Urinary bladder (tissue), 4 donors: Measurements from ENCODE around the gene TTLL8. TPM values are rescaled to one million over a fixed set of nuclear protein-coding genes. Genes with fewer than 3 reads are reported as not detected.

Experiments
- DNase-seq: peaks from one replicate; pipeline ENCODE4 v3.0.0-alpha.2; 2015; ENCODE audit errors: extremely low spot score
- H3K27ac ChIP-seq: one replicate; pipeline ENCODE4 v1.5.1; 2013; ENCODE audit warnings: low read depth, mild to moderate bottlenecking, moderate library complexity
- H3K36me3 ChIP-seq: one replicate; pipeline ENCODE4 v1.6.1; 2013; ENCODE audit warnings: mild to moderate bottlenecking, moderate library complexity; ENCODE audit not compliant: insufficient read depth
- H3K4me1 ChIP-seq: one replicate; pipeline ENCODE4 v1.6.1; 2013; ENCODE audit warnings: mild to moderate bottlenecking, moderate library complexity; ENCODE audit not compliant: insufficient read depth
- H3K4me3 ChIP-seq: one replicate; pipeline ENCODE4 v1.5.1; 2013; ENCODE audit warnings: low read depth, low read length
- WGBS: extraction: QIAGEN DNeasy Blood & Tissue Kit; methylation state at CpG from one replicate; pipeline ENCODE4 v1.1.7; 2013; 5-methylcytosine and 5-hydroxymethylcytosine counted together
- polyA plus RNA-seq: library from polyadenylated mRNA; stranded (reverse); fragments of 200-250 nt; gene quantifications from one replicate; pipeline ENCODE4 v1.2.3, GENCODE V29; 2013
- total RNA-seq: library from RNA; depleted of rRNA; stranded (reverse); fragments of >200 nt; gene quantifications from one replicate; pipeline ENCODE4 v1.2.3, GENCODE V29; 2014
- donor health status: healthy with polysubstance abuse.
- donor health status: healthy.

The TTLL8 gene
- total and polyA plus RNA-seq, 2 donors = not detected

DNA sequence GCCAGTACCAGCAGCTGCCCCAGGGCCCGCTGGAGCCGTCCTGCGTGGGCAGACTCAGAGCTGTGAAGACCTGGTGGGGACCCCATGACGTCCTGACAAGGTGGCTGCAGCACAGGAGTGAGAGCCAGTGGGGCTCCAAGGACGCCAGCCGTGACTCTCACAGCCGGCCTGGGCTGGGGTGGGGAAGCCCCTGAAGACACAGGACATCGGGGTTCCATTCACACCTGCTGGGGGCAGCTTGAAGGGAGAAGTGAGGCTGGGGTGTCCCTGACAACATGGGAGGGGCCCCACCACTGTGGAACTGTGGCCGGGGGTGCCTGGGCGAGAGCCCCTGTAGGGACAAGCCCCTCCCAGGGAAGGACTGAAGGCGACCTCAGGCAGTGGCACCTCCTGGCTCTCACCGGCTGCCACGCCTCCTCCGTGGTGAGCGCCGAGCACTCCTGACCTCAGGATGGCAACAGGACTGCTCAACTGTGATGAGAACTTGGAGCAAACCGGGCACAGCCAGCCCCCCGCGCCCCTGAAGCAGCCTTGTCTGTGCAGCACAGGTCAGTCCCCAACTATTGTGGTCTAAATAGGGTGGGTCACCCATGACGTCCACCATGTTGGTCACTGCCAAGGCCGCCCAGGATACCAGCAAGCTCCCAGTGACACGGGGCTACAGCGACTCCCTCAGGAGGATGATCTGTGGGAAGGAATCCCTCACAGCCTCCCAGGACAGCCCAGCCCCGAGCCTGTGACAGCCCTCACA, 22.8 kb downstream of the TTLL8 start:
- no peak overlapping the region for H3K4me3 ChIP-seq
- no peak overlapping the region for H3K27ac ChIP-seq
- H3K4me1 ChIP-seq = no peaks in the 10 kb centered on the region
- 81% methylated on average over 24 of the region's 24 CpGs for WGBS
- no peaks in the 10 kb centered on the region for H3K36me3 ChIP-seq
- no peak for DNase-seq

DNA sequence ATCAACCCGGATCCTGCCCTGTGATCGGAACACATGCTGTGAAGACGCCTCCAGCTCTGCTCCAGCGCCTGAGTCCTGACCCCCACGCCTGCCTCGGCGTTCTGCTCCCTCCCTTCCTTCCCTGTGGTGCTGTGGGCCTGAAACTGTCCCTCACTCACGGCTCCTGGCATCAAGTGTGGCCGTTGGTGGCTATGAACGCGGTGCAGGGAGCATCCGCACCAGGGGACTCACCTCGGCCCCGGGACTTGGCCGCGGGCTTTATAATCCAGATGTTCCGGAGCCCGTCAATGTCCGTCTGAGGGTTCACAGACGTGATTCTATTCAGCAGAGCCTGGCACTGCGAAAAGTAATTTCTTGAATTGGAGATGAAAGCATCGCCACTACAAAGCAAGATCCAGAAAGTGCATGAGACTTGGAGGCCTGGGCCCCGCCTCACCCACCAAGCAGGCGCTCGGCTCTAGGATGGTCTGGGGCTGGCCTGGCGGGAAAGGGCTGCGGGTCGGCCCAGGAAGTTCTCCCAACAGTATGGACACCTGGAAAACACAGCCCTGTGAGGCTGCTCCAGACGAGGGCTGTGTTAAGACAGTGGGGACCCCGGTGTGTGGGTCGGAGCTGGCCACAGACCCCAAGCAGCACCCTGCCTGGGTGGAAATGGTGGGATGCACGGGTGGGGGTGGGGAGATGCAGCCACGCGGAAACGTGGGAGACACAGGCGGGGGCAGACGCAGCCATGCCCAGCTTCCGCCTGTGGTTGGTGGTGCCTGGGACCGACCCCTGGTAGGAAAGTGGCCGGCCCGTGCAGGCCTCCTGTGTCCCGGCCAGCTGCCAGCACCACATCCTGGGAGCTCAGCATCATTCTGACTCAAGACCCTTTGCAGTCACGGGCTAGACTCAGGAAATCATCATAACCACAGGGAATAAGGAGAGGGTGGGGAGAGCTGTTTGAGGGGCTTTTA, 23.7 kb downstream of the TTLL8 start:
- no peaks in the 10 kb centered on the region for H3K36me3 ChIP-seq
- WGBS = 75% methylated on average over 43 of the region's 43 CpGs
- no peaks in the 10 kb centered on the region for H3K4me1 ChIP-seq
- H3K27ac ChIP-seq = no peak overlapping the region
- DNase-seq = no peak
- no peak overlapping the region for H3K4me3 ChIP-seq

DNA sequence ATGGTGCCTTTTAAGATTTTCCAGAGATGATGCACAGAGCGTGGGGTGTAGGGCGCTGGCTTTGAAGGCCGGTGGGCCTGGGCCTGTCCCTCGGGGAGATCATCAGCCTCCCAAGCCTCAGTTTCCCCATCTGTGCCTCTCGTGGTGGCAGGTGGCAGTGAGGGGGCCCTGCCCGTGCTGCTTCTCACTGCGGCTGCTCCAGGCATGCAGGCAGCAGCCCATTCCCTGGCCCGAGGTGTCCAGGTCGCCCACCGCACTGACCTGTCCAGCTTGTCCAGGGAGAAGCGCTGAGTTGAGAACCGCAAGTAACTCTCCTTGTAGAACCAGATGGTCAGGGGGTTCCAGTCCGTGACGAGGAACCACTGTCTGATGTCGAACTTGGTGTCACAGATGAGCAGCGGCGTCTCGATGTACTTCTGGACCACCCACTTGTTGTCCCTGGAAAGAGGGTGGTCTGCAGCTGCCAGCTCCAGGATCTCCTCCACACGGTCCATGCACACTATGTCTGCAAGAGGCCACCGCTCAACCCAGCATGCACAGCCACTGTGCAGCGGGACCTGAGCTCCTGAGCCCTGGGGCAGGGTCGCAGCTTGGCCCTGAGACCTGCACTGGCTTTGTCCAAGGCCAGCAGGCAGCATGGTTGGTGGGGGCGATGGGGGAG, 25.0 kb downstream of the TTLL8 start:
- H3K27ac ChIP-seq = no peak overlapping the region
- H3K4me3 ChIP-seq = no peak overlapping the region
- H3K4me1 ChIP-seq = no peaks in the 10 kb centered on the region
- DNase-seq = no peak
- no peaks in the 10 kb centered on the region for H3K36me3 ChIP-seq
- 87% methylated on average over 23 of the region's 23 CpGs for WGBS

DNA sequence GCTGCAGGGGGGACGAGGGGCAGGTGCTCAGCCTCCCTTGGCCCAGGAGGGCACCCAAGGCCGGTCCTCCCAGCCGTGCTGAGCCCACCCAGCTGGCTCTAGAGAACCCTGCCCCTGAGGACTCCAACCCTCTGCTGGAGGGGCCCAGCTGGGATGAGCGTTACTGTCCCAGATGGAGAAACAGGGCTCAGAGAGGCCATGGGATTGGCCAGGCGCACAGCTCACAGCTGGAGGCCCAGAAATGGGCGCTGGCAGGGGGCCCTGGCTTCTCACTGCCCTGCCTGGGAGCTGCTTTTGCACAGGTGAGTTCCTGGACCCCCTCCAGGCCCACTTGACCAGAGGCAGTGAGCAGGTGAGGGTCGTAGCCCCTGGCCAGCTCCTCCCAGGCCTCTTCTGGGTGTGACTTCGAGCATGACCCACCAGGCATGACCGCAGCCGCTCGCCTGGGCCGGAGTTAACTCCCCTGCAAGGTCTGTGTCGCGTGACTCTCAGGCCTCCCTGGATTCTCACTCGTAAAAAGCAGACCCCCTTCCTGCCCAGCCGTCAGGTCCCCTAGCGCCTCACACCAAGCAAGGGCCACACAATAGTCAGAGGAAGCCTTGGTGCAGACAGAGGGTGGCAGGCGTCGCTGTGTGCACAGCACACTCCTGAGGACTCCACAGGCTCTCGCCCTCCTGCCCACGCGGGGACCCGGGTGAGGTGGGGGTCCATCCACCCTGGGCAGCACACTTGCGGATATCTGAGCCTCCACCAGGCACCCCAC, 25.8 kb downstream of the TTLL8 start:
- DNase-seq = no peak
- H3K36me3 ChIP-seq = no peaks in the 10 kb centered on the region

DNA sequence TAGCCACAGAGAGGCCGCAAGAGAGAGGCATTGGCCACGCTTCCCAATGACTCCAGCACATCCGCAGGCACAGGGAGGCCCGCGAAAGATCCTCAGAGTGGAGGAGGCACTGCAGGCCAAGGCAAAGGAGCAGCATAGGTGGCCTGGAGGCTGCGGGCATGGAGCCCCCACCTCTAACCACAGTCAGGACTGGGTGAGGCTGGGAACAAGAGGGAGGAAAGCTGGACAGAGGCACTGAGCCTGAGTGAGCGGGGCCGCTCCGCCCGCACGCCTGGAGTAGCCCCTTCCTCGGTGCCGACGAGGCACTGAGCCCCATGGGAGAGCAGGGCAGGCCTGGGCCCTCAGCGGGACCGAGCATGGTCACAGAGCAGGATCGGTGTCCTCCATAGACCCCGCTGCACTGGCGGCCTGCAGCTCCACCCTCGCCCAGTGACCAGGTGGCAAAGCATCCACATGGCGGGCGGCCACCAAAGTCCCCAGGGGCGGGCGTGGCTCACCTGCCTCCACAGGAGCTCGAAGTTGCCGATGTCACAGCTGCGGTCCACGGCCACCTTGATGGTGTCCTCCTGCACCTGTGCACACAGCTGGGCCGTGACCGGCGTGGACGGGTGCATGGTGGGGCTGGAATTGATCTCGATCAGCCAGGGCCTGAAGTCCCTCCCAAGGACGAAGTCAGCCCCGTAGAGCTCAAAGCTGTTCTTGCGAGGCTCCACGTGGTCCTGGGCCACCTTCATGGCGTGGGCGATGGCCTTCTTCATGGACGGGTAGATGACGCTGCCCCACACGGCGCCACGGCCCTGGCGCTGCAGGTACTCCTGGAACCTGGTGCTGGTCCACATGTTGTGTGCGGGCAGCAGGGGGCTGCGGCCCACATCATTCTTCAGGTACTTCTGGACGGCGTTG, 26.7 kb downstream of the TTLL8 start:
- Histone ChIP-seq H3K36me3 (no peaks in the 10 kb centered on the region), H3K4me1 (no peaks in the 10 kb centered on the region), H3K4me3 (no peak overlapping the region), H3K27ac (no peak overlapping the region)
- WGBS = 91% methylated on average over 49 of the region's 49 CpGs
- no peak for DNase-seq

More for the DNA sequence above, 25.8 kb downstream of the TTLL8 start:
- WGBS = 74% methylated on average over 24 of the region's 24 CpGs
- Histone ChIP-seq H3K27ac (no peak overlapping the region), H3K4me3 (no peak overlapping the region), H3K4me1 (no peaks in the 10 kb centered on the region)

DNA sequence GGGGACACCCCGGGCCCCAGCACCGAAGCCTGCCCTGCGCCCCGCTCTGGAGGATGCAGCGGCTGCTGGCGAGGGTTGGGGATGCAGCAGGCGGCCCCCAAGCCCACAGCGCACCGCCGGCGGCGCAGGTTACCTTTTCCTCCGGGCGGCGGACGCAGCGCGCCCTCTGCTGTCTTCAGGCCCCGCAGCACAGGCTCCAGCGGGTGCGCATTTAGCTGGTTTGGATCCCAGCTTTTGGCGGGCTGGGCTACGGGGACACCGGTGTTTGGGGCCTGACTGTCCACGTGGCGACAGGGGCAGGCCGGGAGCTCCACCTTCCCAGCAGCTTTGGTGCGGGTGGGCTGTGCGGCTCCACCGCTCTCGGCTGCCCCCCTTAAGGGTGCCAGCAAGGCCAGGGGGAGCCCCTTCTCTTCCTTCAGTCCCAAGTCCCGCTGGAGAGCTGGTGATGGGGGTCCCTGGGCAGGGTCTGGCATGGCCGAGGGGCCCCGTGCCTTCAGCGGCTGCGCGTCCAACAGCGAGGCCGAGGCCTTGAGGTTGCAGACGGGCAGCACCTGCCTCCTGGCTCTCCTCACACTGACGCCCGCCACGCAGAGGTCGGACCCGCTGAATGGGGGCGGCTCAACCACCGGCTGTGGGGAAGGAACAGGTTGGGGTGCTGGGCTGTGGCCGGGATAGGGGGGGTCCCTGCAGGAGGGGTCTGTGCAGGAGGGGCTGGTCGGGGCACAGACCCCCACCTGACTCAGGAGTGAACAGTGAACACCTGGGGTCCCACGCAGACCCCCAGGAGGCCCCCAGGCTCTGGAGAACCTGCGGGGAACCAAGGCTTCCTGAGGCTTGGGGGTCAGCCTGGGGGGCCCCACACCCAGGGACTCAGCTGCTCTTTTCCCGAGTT, 27.6 kb downstream of the TTLL8 start:
- Histone ChIP-seq H3K27ac (no peak overlapping the region), H3K4me3 (no peak overlapping the region), H3K4me1 (no peaks in the 10 kb centered on the region), H3K36me3 (no peaks in the 10 kb centered on the region)
- no peak for DNase-seq
- WGBS = 21% methylated on average over 52 of the region's 52 CpGs

DNA sequence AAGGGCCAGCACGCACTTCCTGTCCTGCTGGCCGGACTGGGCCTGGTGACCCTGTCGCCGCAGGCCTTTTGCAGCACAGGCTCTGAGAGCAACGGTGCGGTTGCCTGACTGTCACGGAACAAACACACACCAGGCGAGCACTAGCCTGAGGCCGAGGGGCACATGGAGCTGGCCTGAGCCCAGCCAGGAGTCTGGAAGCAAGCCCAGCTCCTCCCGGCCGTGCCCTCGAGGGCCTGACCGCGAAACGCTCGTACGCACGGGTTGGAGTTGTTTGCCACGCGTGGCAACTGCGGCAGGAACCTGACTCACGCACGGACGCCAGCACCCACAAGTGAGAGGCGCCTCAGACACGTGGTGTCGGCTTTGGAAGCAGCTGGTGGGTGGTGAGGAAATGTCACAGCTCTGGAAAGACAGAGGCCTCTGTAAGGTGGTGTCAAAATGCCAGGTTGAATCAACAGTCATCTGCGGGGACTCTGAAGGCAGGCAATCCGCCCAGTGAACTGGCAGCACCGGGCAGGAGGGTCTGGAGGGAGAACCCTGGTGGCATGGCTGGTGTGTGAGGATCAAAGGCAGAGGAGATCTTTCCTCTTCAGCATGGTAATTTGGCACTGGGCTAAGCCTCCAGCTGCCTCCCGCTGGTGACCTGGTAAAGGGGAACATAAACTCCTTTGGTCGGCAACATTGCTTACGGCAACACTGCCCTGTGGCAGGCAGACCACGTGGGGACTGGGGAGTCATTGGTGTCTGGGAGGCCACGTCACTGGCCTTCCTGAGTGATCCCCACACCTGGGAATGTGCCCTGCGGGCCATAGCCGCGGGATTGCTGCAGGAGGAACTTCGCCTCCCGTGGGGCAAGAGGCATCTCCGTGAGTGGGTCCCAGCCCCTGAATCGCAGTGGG, 30.2 kb downstream of the TTLL8 start:
- Histone ChIP-seq H3K27ac (no peak overlapping the region), H3K4me1 (no peaks in the 10 kb centered on the region), H3K36me3 (no peaks in the 10 kb centered on the region), H3K4me3 (no peak overlapping the region)
- WGBS = 77% methylated on average over 42 of the region's 42 CpGs
- no peak for DNase-seq

DNA sequence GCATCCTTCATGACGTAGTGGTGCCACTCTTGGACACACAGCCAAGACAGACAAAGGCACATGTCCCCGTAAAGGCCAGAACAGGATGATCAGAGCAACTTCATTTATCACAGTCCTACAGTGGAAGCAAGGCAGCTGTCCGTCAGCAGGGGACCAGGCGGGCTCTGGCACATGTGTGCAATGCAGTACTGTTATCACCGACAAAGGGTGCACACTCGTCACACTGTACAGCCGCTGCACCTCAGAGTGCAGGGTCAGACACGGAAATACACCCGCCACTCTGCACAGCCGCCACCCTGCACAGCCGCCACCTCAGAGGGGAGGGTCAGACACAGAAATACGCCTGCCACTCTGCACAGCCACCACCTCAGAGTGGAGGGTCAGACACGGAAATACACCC, 32.1 kb downstream of the TTLL8 start:
- 77% methylated on average over 13 of the region's 13 CpGs for WGBS
- no peaks in the 10 kb centered on the region for H3K4me1 ChIP-seq
- no peak for DNase-seq

DNA sequence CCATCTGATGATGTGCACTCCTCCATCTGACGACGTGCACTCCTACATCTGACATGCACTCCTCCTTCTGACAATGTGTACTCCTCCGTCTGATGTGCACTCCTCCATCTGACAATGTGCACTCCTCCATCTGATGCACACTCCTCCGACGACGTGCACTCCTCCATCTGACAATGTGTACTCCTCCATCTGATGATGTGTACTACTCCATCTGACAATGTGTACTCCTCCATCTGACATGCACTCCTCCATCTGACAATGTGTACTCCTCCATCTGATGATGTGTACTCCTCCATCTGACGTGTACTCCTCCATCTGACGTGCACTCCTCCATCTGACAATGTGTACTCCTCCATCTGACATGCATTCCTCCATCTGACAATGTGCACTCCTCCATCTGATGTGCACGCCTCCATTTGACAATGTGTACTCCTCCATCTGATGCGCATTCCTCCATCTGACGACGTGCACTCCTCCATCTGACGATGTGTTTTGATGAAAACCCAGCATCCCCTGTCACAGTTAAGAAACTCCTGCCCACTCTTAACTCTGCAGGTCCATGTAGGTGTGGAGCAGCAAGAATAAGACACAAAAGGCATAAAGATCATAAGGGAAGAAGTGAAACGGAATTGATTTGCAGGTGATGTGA, 35.8 kb downstream of the TTLL8 start:
- Histone ChIP-seq H3K4me3 (no peak overlapping the region), H3K27ac (no peak overlapping the region), H3K36me3 (no peaks in the 10 kb centered on the region), H3K4me1 (no peaks in the 10 kb centered on the region)
- no peak for DNase-seq
- WGBS = 83% methylated on average over 14 of the region's 14 CpGs

More for the DNA sequence above, 32.1 kb downstream of the TTLL8 start:
- no peak overlapping the region for H3K4me3 ChIP-seq
- no peaks in the 10 kb centered on the region for H3K36me3 ChIP-seq
- H3K27ac ChIP-seq = no peak overlapping the region

DNA sequence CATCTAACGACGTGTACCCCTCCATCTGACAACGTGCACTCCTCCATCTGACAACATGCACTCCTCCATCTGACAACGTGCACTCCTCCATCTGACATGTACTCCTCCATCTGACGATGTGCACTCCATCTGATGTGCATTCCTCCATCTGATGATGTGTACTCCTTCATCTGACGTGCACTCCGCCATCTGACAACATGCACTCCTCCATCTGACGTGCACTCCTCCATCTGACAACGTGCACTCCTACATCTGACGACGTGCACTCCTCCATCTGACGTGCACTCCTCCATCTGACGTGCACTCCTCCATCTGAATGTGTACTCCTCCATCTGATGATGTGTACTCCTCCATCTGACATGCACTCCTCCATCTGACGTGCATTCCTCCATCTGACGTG, 37.5 kb downstream of the TTLL8 start:
- WGBS = 90% methylated on average over 15 of the region's 15 CpGs
- no peak overlapping the region for H3K27ac ChIP-seq
- DNase-seq = no peak
- no peaks in the 10 kb centered on the region for H3K4me1 ChIP-seq
- no peak overlapping the region for H3K4me3 ChIP-seq
- no peaks in the 10 kb centered on the region for H3K36me3 ChIP-seq
